ENCODE results near the gene RPLP2. TPM values are rescaled to one million over a fixed set of nuclear protein-coding genes. Genes with fewer than 3 reads are reported as not detected.
A peak's percentile ranks its signal among the peaks of the same experiment; 100 is the strongest.

The RPLP2 gene
- total and polyA plus RNA-seq, 2 experiments from 2014 or later = 401 to 468 TPM

- Histone ChIP-seq H3K79me2 (no peaks in the 10 kb centered on the region), H2AFZ (no peak overlapping the region), H3K4me2 (no peak overlapping the region), H3K9me3 (ENCODE audit: low read depth) (no peaks in the 10 kb centered on the region), H4K20me1 (ENCODE audit: insufficient read depth, poor library complexity, severe bottlenecking) (peaks cover 3% of the 10 kb centered on the region), H3K4me3 (no peak overlapping the region), H3K27me3 (no peaks in the 10 kb centered on the region), H3K36me3 (replicated peaks; ENCODE audit: insufficient read depth, low read depth) (no peaks in the 10 kb centered on the region), H3K9me2 (replicated peaks; ENCODE audit: insufficient read depth) (no peaks in the 10 kb centered on the region), H3K4me1 (ENCODE audit: insufficient read depth) (peaks cover 8% of the 10 kb centered on the region), H3K27ac (no peak overlapping the region)
- TF ChIP-seq, protein P1, sequence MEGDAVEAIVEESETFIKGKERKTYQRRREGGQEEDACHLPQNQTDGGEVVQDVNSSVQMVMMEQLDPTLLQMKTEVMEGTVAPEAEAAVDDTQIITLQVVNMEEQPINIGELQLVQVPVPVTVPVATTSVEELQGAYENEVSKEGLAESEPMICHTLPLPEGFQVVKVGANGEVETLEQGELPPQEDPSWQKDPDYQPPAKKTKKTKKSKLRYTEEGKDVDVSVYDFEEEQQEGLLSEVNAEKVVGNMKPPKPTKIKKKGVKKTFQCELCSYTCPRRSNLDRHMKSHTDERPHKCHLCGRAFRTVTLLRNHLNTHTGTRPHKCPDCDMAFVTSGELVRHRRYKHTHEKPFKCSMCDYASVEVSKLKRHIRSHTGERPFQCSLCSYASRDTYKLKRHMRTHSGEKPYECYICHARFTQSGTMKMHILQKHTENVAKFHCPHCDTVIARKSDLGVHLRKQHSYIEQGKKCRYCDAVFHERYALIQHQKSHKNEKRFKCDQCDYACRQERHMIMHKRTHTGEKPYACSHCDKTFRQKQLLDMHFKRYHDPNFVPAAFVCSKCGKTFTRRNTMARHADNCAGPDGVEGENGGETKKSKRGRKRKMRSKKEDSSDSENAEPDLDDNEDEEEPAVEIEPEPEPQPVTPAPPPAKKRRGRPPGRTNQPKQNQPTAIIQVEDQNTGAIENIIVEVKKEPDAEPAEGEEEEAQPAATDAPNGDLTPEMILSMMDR (IDR thresholded peaks at IDR 0.05; ENCODE audit: poor library complexity) = no peak
- TF ChIP-seq EZH2phosphoT487 (IDR thresholded peaks at IDR 0.05; ENCODE audit: low read depth, severe bottlenecking, unreplicated experiment) (no peak), EZH2 (IDR thresholded peaks at IDR 0.05; ENCODE audit: borderline replicate concordance) (no peak)
- no peak for DNase-seq (ENCODE audit: low spot score)
- 93% methylated on average over 18 of the region's 18 CpGs for WGBS (ENCODE audit: low lambda C conversion rate, missing lambda C conversion rate)
These were observed 45.3 kb upstream of the RPLP2 start for GRCh38 chr11:764322-765024.

GRCh38 chr11:765025-765801, 44.6 kb upstream of the RPLP2 start:
- H3K4me1 ChIP-seq (ENCODE audit: insufficient read depth) = peaks cover 8% of the 10 kb centered on the region
- TF ChIP-seq, protein P1 (IDR thresholded peaks at IDR 0.05; ENCODE audit: poor library complexity) = peak; percentile 46
- TF ChIP-seq EZH2phosphoT487 (IDR thresholded peaks at IDR 0.05; ENCODE audit: low read depth, severe bottlenecking, unreplicated experiment) = no peak
- peak; percentile 65 for DNase-seq (ENCODE audit: low spot score)
- H3K79me2 ChIP-seq = no peaks in the 10 kb centered on the region
- H3K4me2 ChIP-seq = no peak overlapping the region
- no peaks in the 10 kb centered on the region for H3K9me3 ChIP-seq (ENCODE audit: low read depth)
- H2AFZ ChIP-seq = no peak overlapping the region
- H3K27me3 ChIP-seq = no peaks in the 10 kb centered on the region
- H3K9me2 ChIP-seq (replicated peaks; ENCODE audit: insufficient read depth) = no peaks in the 10 kb centered on the region
- H4K20me1 ChIP-seq (ENCODE audit: insufficient read depth, poor library complexity, severe bottlenecking) = peaks cover 3% of the 10 kb centered on the region
- WGBS (ENCODE audit: low lambda C conversion rate, missing lambda C conversion rate) = 81% methylated on average over 19 of the region's 19 CpGs
- H3K36me3 ChIP-seq (replicated peaks; ENCODE audit: insufficient read depth, low read depth) = no peaks in the 10 kb centered on the region
- no peak overlapping the region for H3K27ac ChIP-seq
- no peak overlapping the region for H3K4me3 ChIP-seq

- Histone ChIP-seq H3K36me3 (replicated peaks; ENCODE audit: insufficient read depth, low read depth) (no peaks in the 10 kb centered on the region), H4K20me1 (ENCODE audit: insufficient read depth, poor library complexity, severe bottlenecking) (peaks cover 3% of the 10 kb centered on the region), H3K27ac (no peak overlapping the region), H2AFZ (no peak overlapping the region), H3K27me3 (no peaks in the 10 kb centered on the region), H3K4me1 (ENCODE audit: insufficient read depth) (peaks cover 8% of the 10 kb centered on the region), H3K4me2 (no peak overlapping the region), H3K4me3 (no peak overlapping the region), H3K79me2 (no peaks in the 10 kb centered on the region), H3K9me2 (replicated peaks; ENCODE audit: insufficient read depth) (no peaks in the 10 kb centered on the region), H3K9me3 (ENCODE audit: low read depth) (no peaks in the 10 kb centered on the region)
- WGBS (ENCODE audit: low lambda C conversion rate, missing lambda C conversion rate) = 98% methylated on average over 8 of the region's 8 CpGs
- TF ChIP-seq, protein P1 (IDR thresholded peaks at IDR 0.05; ENCODE audit: poor library complexity) = no peak
- TF ChIP-seq EZH2phosphoT487 (IDR thresholded peaks at IDR 0.05; ENCODE audit: low read depth, severe bottlenecking, unreplicated experiment) (no peak), EZH2 (IDR thresholded peaks at IDR 0.05; ENCODE audit: borderline replicate concordance) (no peak)
- no peak for DNase-seq (ENCODE audit: low spot score)
These were observed 44.0 kb upstream of the RPLP2 start for GRCh38 chr11:765802-766091.
